PC-3 (cell line): ENCODE measurements around the gene HAGHL.

Experiments
- CTCF ChIP-seq: fragments of 300-600 bp; sonication (generic); conservative IDR thresholded peaks from 2 replicates; pipeline ENCODE4 v1.5.1; 2017; ENCODE audit warnings: antibody characterized with exemption, low read depth, mild to moderate bottlenecking, low read length
- EZH2 ChIP-seq: fragments of 300-600 bp; sonication (generic); IDR thresholded peaks from one replicate; pipeline ENCODE4 v1.6.1; 2017; ENCODE audit warnings: antibody characterized with exemption, mild to moderate bottlenecking, low read length; ENCODE audit not compliant: unreplicated experiment

GRCh38 chr16:714558-715476 lies 12.1 kb upstream of the HAGHL start, which contains the start of gene METRN:
- no peak for TF ChIP-seq CTCF
- TF ChIP-seq EZH2: no peak
